Uterus (tissue), 2 donors: ENCODE data around the gene TPH2.

ENCODE experiments used
- CTCF ChIP-seq, 4 experiments: fragments of 200-600 bp in 2 of 4; fragments of 450-650 bp in 2 of 4; sonication (generic) in 2 of 4; IDR thresholded peaks; one replicate each; pipeline ENCODE4 v1.5.1; 2016 to 2019; ENCODE audit warnings: antibody characterized with exemption in 4 of 4, mild to moderate bottlenecking in 2 of 4, moderate library complexity in 1 of 4
- POLR2A ChIP-seq, 2 donors: fragments of 450-650 bp; IDR thresholded peaks; one replicate each; pipeline ENCODE4 v1.6.1; 2016; ENCODE audit warnings: antibody characterized with exemption in 2 of 2, mild to moderate bottlenecking in 1 of 2, moderate library complexity in 1 of 2

GRCh38 chr12:72081777-72082176 lies 143.1 kb downstream of the TPH2 start:
- no peak for TF ChIP-seq CTCF (IDR thresholded peaks at IDR 0.05)
- no peak for TF ChIP-seq POLR2A (IDR thresholded peaks at IDR 0.05)
